ENCODE results near the gene RAB10.

Gene RAB10

DNA sequence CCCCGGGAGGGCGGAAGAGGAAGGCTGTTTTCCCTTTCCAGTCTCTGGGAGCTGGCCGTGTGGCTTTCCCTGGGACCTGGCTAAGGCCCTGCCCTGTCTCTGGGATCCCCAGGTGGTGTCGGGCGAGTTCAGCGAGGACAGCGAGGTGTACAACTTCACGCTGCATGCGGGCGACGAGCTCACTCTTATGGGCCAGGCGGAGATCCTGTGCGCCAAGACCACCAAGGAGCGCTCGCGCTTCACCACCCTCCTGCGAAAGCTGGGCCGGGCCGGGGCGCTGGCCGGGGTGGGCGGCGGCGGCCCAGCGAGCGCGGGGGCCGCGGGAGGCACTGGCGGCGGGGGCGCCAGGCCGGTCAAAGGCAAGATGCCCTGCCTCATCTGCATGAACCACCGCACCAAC is 150.2 kb downstream of the RAB10 start:
- DNase-seq, result no peak

- peak; percentile 88 for DNase-seq
These were observed 150.8 kb downstream of the RAB10 start for GRCh38 chr2:26184555-26185303.

GRCh38 chr2:26185304-26185928 is 151.5 kb downstream of the RAB10 start:
- no peak for DNase-seq

DNA sequence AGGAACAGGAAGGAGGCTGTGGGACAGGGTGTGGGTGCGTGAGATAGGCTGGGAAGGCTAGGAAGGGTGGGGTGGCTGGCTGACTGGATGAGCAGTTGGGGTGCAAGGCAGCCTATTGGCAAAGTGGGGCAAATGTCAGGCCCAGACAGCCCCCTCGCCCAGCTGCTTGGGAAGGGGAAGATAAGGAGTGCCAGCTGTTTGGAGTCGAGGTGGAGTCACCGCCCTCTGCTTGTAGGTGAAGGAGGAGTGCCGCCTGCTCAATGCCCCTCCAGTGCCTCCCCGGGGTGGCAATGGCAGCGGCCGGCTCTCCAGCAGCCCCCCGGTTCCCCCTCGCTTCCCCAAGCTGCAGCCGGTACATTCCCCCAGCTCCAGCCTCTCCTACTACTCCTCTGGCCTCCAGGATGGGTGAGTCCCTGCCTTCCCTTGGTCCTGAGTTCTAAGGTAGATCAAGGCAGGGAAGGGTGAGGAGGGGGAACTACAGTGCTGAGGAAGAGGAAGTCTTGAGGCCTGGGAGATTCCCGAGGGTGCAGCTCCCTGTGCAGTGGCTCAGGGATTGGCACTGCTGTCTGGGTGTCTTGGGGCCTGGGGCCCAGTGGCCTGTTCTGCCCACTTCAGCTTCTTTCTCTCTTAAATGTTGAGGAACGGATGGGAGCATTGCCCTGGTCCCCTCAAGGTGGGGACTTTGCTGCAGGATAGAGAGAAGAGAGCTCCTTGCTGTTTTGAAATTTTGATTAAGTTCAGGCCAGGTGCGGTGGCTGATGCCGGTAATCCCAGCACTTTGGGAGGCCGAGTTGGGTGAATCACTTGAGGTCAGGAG is 152.3 kb downstream of the RAB10 start:
- no peak for DNase-seq
